ENCODE measurements around the gene ARID1B.
"Not testable (repeated sequence)": the region's sequence is repeated elsewhere in the genome, so short reads cannot be mapped to it uniquely, and the experiment has no call there.

DNA sequence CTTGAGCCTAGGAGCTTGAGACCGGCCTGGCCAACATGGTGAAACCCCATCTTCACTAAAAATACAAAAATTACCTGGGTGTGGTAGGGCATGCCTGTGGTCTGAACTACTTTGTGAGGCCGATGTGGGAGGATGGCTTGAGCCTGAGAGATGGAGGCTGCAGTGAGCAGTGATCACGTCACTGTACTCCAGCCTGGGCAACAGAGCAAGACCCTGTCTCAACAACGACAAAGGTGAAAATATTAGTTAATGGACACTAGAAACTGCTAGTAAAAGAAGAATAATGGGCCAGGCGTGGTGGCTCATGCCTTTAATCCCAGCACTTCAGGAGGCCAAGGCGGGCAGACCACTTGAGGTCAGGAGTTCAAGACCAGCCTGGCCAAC lies 168.6 kb downstream of the ARID1B start:
- TF ChIP-seq ETV6 (conservative IDR thresholded peaks at IDR 0.05 in 1 of 2, IDR thresholded peaks at IDR 0.05 in 1 of 2; ENCODE audit: borderline replicate concordance in 1 of 2, low read depth in 1 of 2); ZNF274 (IDR thresholded peaks at IDR 0.05; ENCODE audit: insufficient read depth, insufficient read length); ATF7 (IDR thresholded peaks at IDR 0.05; ENCODE audit: low read depth); CTCF (IDR thresholded peaks at IDR 0.05 in 2 of 3, conservative IDR thresholded peaks at IDR 0.05 in 1 of 3; ENCODE audit: control insufficient read depth in 2 of 3, extremely low read depth in 1 of 3, insufficient read depth in 1 of 3, low read depth in 3 of 3, low read length in 3 of 3); RAD21 (IDR thresholded peaks at IDR 0.05; ENCODE audit: insufficient read depth, low read depth, low read length): not testable (repeated sequence)

Data from GM12878 (cell line).